Smooth muscle cell of the coronary artery (primary cell): Measurements from ENCODE around the gene IRF6. TPM values are rescaled to one million over a fixed set of nuclear protein-coding genes. Genes with fewer than 3 reads are reported as not detected.

Experiments
- total RNA-seq: library from RNA; depleted of rRNA; stranded (reverse); fragments of >200 nt; gene quantifications from 2 replicates; pipeline ENCODE4 v1.2.3, GENCODE V29; 2014; ENCODE audit warnings: low replicate concordance

Gene IRF6
- total RNA-seq = 0.47 and 7.7 TPM in 2 replicates

GRCh38 chr1:209805875-209806760 lies at the start of gene IRF6:
IRF6 (minus strand) TSS chr1:209806142; CDS start chr1:209801413, 4,729 bp downstream.

GRCh38 chr1:209827384-209828262 lies 21.7 kb upstream of the IRF6 start, which contains the start of gene UTP25:
UTP25 (plus strand) TSS chr1:209827972; CDS start chr1:209828064, 92 bp downstream.

GRCh38 chr1:209784265-209785169 lies 21.4 kb downstream of the IRF6 start, which contains the start of gene C1orf74:
C1orf74 (minus strand) TSS chr1:209784559; CDS start chr1:209783634, 925 bp downstream.

GRCh38 chr1:209755926-209756614 lies 49.9 kb downstream of the IRF6 start, which contains the start of gene TRAF3IP3:
TRAF3IP3 (plus strand) TSS chr1:209756053; CDS start chr1:209760040, 3,987 bp downstream.

Other genes with a start within 250 kb of the IRF6 start
- gene CAMK1G, start 222.4 kb downstream of the IRF6 start, total RNA-seq = under 0.01 and 0.38 TPM in 2 replicates
- gene LAMB3, start 153.7 kb downstream of the IRF6 start, total RNA-seq = 5.6 and 20.8 TPM in 2 replicates
- 4.4 and 286 TPM in 2 replicates for gene G0S2, start 130.7 kb downstream of the IRF6 start, total RNA-seq
- gene HSD11B1, start 101.3 kb downstream of the IRF6 start, total RNA-seq = 0.45 and 71.1 TPM in 2 replicates
- not detected in 2 replicates for gene TRAF3IP3, start 50.1 kb downstream of the IRF6 start, total RNA-seq
- gene C1orf74, start 21.6 kb downstream of the IRF6 start, total RNA-seq = 1.4 and 3.0 TPM in 2 replicates
- gene UTP25, start 21.8 kb upstream of the IRF6 start, total RNA-seq = 5.6 and 6.4 TPM in 2 replicates
- 0.47 and 0.68 TPM in 2 replicates for gene SYT14, start 132.1 kb upstream of the IRF6 start, total RNA-seq